A549 (cell line): ENCODE results near the gene METTL1. TPM values are rescaled to one million over a fixed set of nuclear protein-coding genes. Genes with fewer than 3 reads are reported as not detected.

ENCODE experiments used
- CEBPB ChIP-seq, 2 experiments: fragments of >200 bp in 1 of 2; sonication (Bioruptor Twin) in 1 of 2; formaldehyde crosslinking in 1 of 2; IDR thresholded peaks; 2 replicates each; pipeline ENCODE4 v1.6.1; 2012 to 2016
- CHD2 ChIP-seq: fragments of 150-350 bp; IDR thresholded peaks from 2 replicates; pipeline ENCODE4 v1.6.1; 2014; ENCODE audit warnings: low read length; ENCODE audit not compliant: partially characterized antibody
- HOXB5 ChIP-seq: fragments of 250-450 bp; sonication (Bioruptor Pico); IDR thresholded peaks from 2 replicates; pipeline ENCODE4 v1.5.0; 2020; ENCODE audit warnings: mild to moderate bottlenecking, moderate library complexity
- JUN ChIP-seq, 2 experiments: fragments of >200 bp; sonication (Bioruptor Twin); formaldehyde crosslinking; IDR thresholded peaks; 2 replicates in 1 of 2; 3 replicates in 1 of 2; pipeline ENCODE4 v1.6.1; 2016 to 2017
- KDM5A ChIP-seq: fragments of 200-600 bp; sonication (generic); IDR thresholded peaks from 2 replicates; pipeline ENCODE4 v1.6.1; 2016; ENCODE audit warnings: antibody characterized with exemption, mild to moderate bottlenecking
- MAZ ChIP-seq: fragments of 150-350 bp; IDR thresholded peaks from 2 replicates; pipeline ENCODE4 v1.6.1; 2014; ENCODE audit warnings: antibody characterized with exemption, low read depth, low read length, borderline replicate concordance
- MYC ChIP-seq: IDR thresholded peaks from 2 replicates; pipeline ENCODE4 v1.6.1; 2012; ENCODE audit warnings: mild to moderate bottlenecking, inconsistent platforms, low read length, improper control_type of control experiment, borderline replicate concordance
- NFE2L2 ChIP-seq: fragments of 150-350 bp; conservative IDR thresholded peaks from 2 replicates; pipeline ENCODE4 v1.6.1; 2014; ENCODE audit warnings: low read length
- NPAS2 ChIP-seq: fragments of 250-450 bp; sonication (Bioruptor Pico); IDR thresholded peaks from 2 replicates; pipeline ENCODE4 v1.8.0; 2022; ENCODE audit warnings: mild to moderate bottlenecking, moderate library complexity, borderline replicate concordance
- POLR2A ChIP-seq: IDR thresholded peaks from 2 replicates; pipeline ENCODE4 v1.6.1; 2012; ENCODE audit warnings: mild to moderate bottlenecking, low read length
- RCOR1 ChIP-seq: fragments of 150-350 bp; IDR thresholded peaks from 2 replicates; pipeline ENCODE4 v1.6.1; 2014; ENCODE audit warnings: antibody characterized with exemption, low read length, low read depth
- RFX5 ChIP-seq: fragments of 450-650 bp; IDR thresholded peaks from 2 replicates; pipeline ENCODE4 v1.7.1; 2014; ENCODE audit warnings: antibody characterized with exemption, mild to moderate bottlenecking, moderate library complexity
- SMC3 ChIP-seq: fragments of >200 bp; sonication (Bioruptor Twin); formaldehyde crosslinking; IDR thresholded peaks from 3 replicates; pipeline ENCODE4 v1.6.1; 2018; ENCODE audit warnings: inconsistent platforms
- SREBF2 ChIP-seq: fragments of 450-650 bp; IDR thresholded peaks from 2 replicates; pipeline ENCODE4 v1.6.1; 2014; ENCODE audit warnings: mild to moderate bottlenecking, moderate library complexity
- ZFP36 ChIP-seq: fragments of 450-650 bp; IDR thresholded peaks from 2 replicates; pipeline ENCODE4 v1.6.1; 2014; ENCODE audit warnings: borderline replicate concordance; ENCODE audit not compliant: partially characterized antibody
- polyA plus RNA-seq, 4 experiments: library from polyadenylated mRNA; depleted of rRNA in 3 of 4; stranded (reverse); fragments of >200 nt; fragmentation: RNase III in 1 of 4; extraction: RNeasy Plus Mini Kit Qiagen cat#74134 plus additional on column Dnase treatment in 1 of 4; gene quantifications; 2 replicates in 3 of 4; 3 replicates in 1 of 4; pipeline ENCODE4 v1.2.3, GENCODE V29; 2011 to 2017
- TF ChIP-seq, protein P1 (sequence below): IDR thresholded peaks from 2 replicates; pipeline ENCODE4 v1.6.1; 2012; ENCODE audit warnings: low read depth, borderline replicate concordance
- TF ChIP-seq, protein P2 (sequence below): fragments of >200 bp; sonication (Bioruptor Twin); formaldehyde crosslinking; IDR thresholded peaks from 2 replicates; pipeline ENCODE4 v1.6.1; 2016
- TF ChIP-seq, protein P3 (sequence below): fragments of 250-450 bp; sonication (Bioruptor Pico); IDR thresholded peaks from 2 replicates; pipeline ENCODE4 v1.5.0; 2021; ENCODE audit warnings: mild to moderate bottlenecking, moderate library complexity, borderline replicate concordance
- TF ChIP-seq, protein P4 (sequence below): fragments of 250-450 bp; sonication (Bioruptor Pico); IDR thresholded peaks from 2 replicates; pipeline ENCODE4 v1.5.0; 2020; ENCODE audit warnings: low read depth, mild to moderate bottlenecking, moderate library complexity
- TF ChIP-seq, protein P5 (sequence below): IDR thresholded peaks from 2 replicates; pipeline ENCODE4 v1.6.1; 2012
- TF ChIP-seq, protein P6 (sequence below): IDR thresholded peaks from 2 replicates; pipeline ENCODE4 v1.6.1; 2012
- TF ChIP-seq, protein P7 (sequence below): fragments of >200 bp; sonication (Bioruptor Twin); formaldehyde crosslinking; IDR thresholded peaks from 3 replicates; pipeline ENCODE4 v1.5.1; 2016

Gene METTL1
- polyA plus RNA-seq, 2 of the 4 experiments (the other 2 are of a cell fraction), result 55.2 to 60.2 TPM

DNA sequence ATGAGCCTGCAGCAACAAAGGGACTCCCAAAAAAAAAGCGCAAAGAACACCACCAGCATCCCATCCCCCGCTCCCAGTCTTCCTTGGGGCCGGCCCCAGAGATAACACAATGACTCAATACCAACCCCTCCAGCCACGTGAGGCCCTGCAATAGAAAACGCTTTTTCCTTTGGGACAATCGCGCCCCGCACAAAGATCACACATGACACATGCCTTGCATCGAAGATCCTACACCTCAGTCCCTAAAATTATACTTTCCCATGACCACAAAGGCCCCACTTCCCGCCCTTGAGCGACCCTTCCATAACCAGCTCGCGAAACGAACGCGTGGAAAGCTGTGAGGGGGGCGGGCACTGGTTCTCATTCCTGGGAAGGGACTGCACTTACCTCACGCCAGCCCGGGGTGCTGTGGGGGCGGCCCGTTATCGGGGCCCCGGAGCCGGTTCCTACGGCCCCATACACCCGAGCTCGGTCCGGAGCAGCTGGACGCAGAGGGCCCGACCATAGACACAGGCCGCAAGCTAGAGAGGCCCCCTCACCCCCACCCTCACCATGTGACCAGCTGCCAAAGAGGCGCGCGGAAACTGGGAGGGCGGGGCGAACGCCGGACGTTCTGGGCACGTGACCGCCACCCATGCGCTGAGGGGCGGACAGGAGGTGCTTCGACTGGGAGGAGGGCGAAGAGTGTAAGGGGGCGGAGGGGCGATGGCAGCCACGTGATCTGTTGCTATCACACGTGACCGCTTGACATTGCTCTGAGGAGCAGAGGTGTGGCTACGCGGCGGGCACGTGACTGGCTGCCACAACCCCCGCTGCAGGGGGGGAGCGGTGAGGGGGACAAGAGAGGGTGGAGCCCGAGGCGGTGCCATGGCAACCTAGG lies 19.9 kb downstream of the METTL1 start, which contains the start of gene CDK4 (continued):
- TF ChIP-seq CEBPB (IDR thresholded peaks at IDR 0.05) (no peak), MYC (peak; percentile 80), JUN (IDR thresholded peaks at IDR 0.05) (peak; percentile 35 to 72; a peak in 2 of 5 replicates), MAZ (peak; percentile 85), SREBF2 (no peak), RFX5 (peak; percentile 88), HOXB5 (CRISPR knock-in tag) (peak; percentile 81), RCOR1 (no peak), KDM5A (peak; percentile 44; the same call in 1 of the 2 replicates), SMC3 (no peak), ZFP36 (no peak), NPAS2 (CRISPR knock-in tag) (peak; percentile 100), POLR2A (peak; percentile 67), NFE2L2 (no peak), CHD2 (no peak)
- TF ChIP-seq, protein P1, sequence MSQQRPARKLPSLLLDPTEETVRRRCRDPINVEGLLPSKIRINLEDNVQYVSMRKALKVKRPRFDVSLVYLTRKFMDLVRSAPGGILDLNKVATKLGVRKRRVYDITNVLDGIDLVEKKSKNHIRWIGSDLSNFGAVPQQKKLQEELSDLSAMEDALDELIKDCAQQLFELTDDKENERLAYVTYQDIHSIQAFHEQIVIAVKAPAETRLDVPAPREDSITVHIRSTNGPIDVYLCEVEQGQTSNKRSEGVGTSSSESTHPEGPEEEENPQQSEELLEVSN, result peak; percentile 93
- TF ChIP-seq, protein P2, sequence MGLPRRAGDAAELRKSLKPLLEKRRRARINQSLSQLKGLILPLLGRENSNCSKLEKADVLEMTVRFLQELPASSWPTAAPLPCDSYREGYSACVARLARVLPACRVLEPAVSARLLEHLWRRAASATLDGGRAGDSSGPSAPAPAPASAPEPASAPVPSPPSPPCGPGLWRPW, result no peak
- TF ChIP-seq, protein P3, sequence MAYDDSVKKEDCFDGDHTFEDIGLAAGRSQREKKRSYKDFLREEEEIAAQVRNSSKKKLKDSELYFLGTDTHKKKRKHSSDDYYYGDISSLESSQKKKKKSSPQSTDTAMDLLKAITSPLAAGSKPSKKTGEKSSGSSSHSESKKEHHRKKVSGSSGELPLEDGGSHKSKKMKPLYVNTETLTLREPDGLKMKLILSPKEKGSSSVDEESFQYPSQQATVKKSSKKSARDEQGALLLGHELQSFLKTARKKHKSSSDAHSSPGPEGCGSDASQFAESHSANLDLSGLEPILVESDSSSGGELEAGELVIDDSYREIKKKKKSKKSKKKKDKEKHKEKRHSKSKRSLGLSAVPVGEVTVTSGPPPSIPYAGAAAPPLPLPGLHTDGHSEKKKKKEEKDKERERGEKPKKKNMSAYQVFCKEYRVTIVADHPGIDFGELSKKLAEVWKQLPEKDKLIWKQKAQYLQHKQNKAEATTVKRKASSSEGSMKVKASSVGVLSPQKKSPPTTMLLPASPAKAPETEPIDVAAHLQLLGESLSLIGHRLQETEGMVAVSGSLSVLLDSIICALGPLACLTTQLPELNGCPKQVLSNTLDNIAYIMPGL (CRISPR knock-in tag), result no peak
- TF ChIP-seq, protein P4, sequence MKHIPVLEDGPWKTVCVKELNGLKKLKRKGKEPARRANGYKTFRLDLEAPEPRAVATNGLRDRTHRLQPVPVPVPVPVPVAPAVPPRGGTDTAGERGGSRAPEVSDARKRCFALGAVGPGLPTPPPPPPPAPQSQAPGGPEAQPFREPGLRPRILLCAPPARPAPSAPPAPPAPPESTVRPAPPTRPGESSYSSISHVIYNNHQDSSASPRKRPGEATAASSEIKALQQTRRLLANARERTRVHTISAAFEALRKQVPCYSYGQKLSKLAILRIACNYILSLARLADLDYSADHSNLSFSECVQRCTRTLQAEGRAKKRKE (CRISPR knock-in tag), result no peak
- TF ChIP-seq, protein P5, sequence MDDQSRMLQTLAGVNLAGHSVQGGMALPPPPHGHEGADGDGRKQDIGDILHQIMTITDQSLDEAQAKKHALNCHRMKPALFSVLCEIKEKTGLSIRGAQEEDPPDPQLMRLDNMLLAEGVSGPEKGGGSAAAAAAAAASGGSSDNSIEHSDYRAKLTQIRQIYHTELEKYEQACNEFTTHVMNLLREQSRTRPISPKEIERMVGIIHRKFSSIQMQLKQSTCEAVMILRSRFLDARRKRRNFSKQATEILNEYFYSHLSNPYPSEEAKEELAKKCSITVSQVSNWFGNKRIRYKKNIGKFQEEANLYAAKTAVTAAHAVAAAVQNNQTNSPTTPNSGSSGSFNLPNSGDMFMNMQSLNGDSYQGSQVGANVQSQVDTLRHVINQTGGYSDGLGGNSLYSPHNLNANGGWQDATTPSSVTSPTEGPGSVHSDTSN, result no peak; the same call in 1 of the 2 replicates
- TF ChIP-seq, protein P6, sequence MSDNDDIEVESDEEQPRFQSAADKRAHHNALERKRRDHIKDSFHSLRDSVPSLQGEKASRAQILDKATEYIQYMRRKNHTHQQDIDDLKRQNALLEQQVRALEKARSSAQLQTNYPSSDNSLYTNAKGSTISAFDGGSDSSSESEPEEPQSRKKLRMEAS, result peak; percentile 99
- TF ChIP-seq, protein P7, sequence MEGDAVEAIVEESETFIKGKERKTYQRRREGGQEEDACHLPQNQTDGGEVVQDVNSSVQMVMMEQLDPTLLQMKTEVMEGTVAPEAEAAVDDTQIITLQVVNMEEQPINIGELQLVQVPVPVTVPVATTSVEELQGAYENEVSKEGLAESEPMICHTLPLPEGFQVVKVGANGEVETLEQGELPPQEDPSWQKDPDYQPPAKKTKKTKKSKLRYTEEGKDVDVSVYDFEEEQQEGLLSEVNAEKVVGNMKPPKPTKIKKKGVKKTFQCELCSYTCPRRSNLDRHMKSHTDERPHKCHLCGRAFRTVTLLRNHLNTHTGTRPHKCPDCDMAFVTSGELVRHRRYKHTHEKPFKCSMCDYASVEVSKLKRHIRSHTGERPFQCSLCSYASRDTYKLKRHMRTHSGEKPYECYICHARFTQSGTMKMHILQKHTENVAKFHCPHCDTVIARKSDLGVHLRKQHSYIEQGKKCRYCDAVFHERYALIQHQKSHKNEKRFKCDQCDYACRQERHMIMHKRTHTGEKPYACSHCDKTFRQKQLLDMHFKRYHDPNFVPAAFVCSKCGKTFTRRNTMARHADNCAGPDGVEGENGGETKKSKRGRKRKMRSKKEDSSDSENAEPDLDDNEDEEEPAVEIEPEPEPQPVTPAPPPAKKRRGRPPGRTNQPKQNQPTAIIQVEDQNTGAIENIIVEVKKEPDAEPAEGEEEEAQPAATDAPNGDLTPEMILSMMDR, result no peak
